GM12878 (cell line): ENCODE measurements around the gene TNFSF11. TPM values are rescaled to one million over a fixed set of nuclear protein-coding genes. Genes with fewer than 3 reads are reported as not detected.

Experiments
- ATAC-seq: fragments of 200-7000 bp; cut with Tn5 transposase; 3 replicates; pipeline ENCODE4 v1.9.1; 2020; ENCODE audit warnings: mild to moderate bottlenecking, moderate library complexity
- BruUV-seq: library from RNA; stranded (reverse); fragments of 400-500 nt; replicated peaks from 2 replicates; lab custom pipeline; 2021; lab: Mats Ljungman, UMichigan
- CTCF ChIA-PET: fragments of 300-600 bp; sonication (Branson Sonifier 250); formaldehyde crosslinking; extraction: SDS; loops from one replicate; lab custom pipeline; 2021; ENCODE audit warnings: inconsistent platforms; lab: Yijun Ruan, JAX
- POLR2A ChIA-PET: fragments of 350-600 bp; formaldehyde crosslinking; extraction: SDS; loops from one replicate; lab custom pipeline; 2021; ENCODE audit warnings: inconsistent platforms; lab: Charles Lee
- RAD21 ChIA-PET: fragments of 300-600 bp; sonication (Branson Sonifier 250); formaldehyde crosslinking; loops from one replicate; lab custom pipeline; 2023; ENCODE audit warnings: antibody characterized with exemption; ENCODE audit not compliant: unreplicated experiment; lab: Charles Lee
- SMC1A ChIA-PET: fragments of 300-600 bp; sonication (Branson Sonifier 250); formaldehyde crosslinking; loops from one replicate; lab custom pipeline; 2023; ENCODE audit not compliant: unreplicated experiment, uncharacterized antibody; lab: Charles Lee
- DNase-seq: peaks from one replicate; pipeline ENCODE4 v3.0.0-alpha.2; 2011; ENCODE audit warnings: low read depth, low spot score
- FAIRE-seq: peaks from 3 replicates; lab custom pipeline; 2011; peaks lifted over from hg19 to GRCh38; lab: Jason Lieb, UNC
- H2AFZ ChIP-seq: 2 replicates; pipeline ENCODE4 v1.6.0; 2011; ENCODE audit warnings: low read depth, low read length, control low read depth; ENCODE audit not compliant: control insufficient read depth
- H3K27ac ChIP-seq: 2 replicates; pipeline ENCODE4 v1.5.1; 2011; ENCODE audit warnings: control low read depth; ENCODE audit not compliant: control insufficient read depth, insufficient read depth
- H3K27me3 ChIP-seq, 2 experiments: replicated peaks in 1 of 2; 2 replicates each; pipeline versions ENCODE4 v1.6.0 to v1.6.1; 2011; ENCODE audit warnings: low read length in 1 of 2; ENCODE audit not compliant: control insufficient read depth in 2 of 2, insufficient read depth in 2 of 2
- H3K36me3 ChIP-seq, 2 experiments: 2 replicates each; pipeline ENCODE4 v1.5.1; 2011; ENCODE audit warnings: low read length in 1 of 2; ENCODE audit not compliant: control insufficient read depth in 2 of 2, insufficient read depth in 2 of 2
- H3K4me1 ChIP-seq: 2 replicates; pipeline ENCODE4 v1.6.1; 2011; ENCODE audit warnings: mild to moderate bottlenecking, low read length, moderate library complexity, mixed read lengths; ENCODE audit not compliant: control insufficient read depth, insufficient read depth
- H3K4me2 ChIP-seq: 2 replicates; pipeline ENCODE4 v1.6.0; 2011; ENCODE audit warnings: control low read depth; ENCODE audit not compliant: control insufficient read depth, insufficient read depth
- H3K4me3 ChIP-seq: fragments of 200-600 bp; sonication (generic); 2 replicates; pipeline ENCODE4 v1.5.1; 2016
- H3K79me2 ChIP-seq: 2 replicates; pipeline ENCODE4 v1.6.0; 2011; ENCODE audit warnings: low read length; ENCODE audit not compliant: control insufficient read depth, insufficient read depth
- H3K9ac ChIP-seq: 2 replicates; pipeline ENCODE4 v1.8.0; 2011; ENCODE audit warnings: low read length, control low read depth, mixed read lengths; ENCODE audit not compliant: control insufficient read depth, insufficient read depth
- H3K9me3 ChIP-seq: replicated peaks from 3 replicates; pipeline ENCODE4 v1.5.1; 2011; ENCODE audit warnings: mild to moderate bottlenecking, low read length; ENCODE audit not compliant: control insufficient read depth, insufficient read depth
- H4K20me1 ChIP-seq: 2 replicates; pipeline ENCODE4 v1.6.0; 2011; ENCODE audit not compliant: control insufficient read depth, insufficient read depth
- CREB1 ChIP-seq: IDR thresholded peaks from 2 replicates; pipeline ENCODE4 v1.6.1; 2012; ENCODE audit warnings: low read depth, mild to moderate bottlenecking, inconsistent platforms
- CTCF ChIP-seq, 3 experiments: IDR thresholded peaks in 2 of 3; conservative IDR thresholded peaks in 1 of 3; 2 replicates each; pipeline ENCODE4 v1.5.1; 2011; ENCODE audit warnings: low read depth in 3 of 3, low read length in 3 of 3, mild to moderate bottlenecking in 3 of 3, control low read depth in 2 of 3, moderate library complexity in 2 of 3, inconsistent platforms in 1 of 3, mixed read lengths in 1 of 3; ENCODE audit not compliant: control insufficient read depth in 2 of 3, insufficient read depth in 1 of 3; ENCODE audit errors: extremely low read depth in 1 of 3
- IKZF2 ChIP-seq, 2 experiments: fragments of 450-650 bp; IDR thresholded peaks; 2 replicates each; pipeline ENCODE4 v1.6.1; 2017; ENCODE audit warnings: mild to moderate bottlenecking in 2 of 2, moderate library complexity in 2 of 2
- IRF5 ChIP-seq: fragments of 450-650 bp; IDR thresholded peaks from 2 replicates; pipeline ENCODE4 v1.6.1; 2017; ENCODE audit warnings: borderline replicate concordance
- JUNB ChIP-seq: IDR thresholded peaks from 2 replicates; pipeline ENCODE4 v1.6.1; 2016; ENCODE audit warnings: antibody characterized with exemption, mild to moderate bottlenecking
- MEF2B ChIP-seq: fragments of 450-650 bp; IDR thresholded peaks from 2 replicates; pipeline ENCODE4 v1.6.1; 2018; ENCODE audit warnings: mild to moderate bottlenecking, moderate library complexity; ENCODE audit not compliant: partially characterized antibody, poor library complexity, severe bottlenecking
- NBN ChIP-seq: fragments of 450-650 bp; IDR thresholded peaks from 2 replicates; pipeline ENCODE4 v1.6.1; 2016
- NFXL1 ChIP-seq: fragments of 450-650 bp; IDR thresholded peaks from 2 replicates; pipeline ENCODE4 v1.6.1; 2017; ENCODE audit warnings: antibody characterized with exemption, mild to moderate bottlenecking, borderline replicate concordance
- PRDM15 ChIP-seq: fragments of 450-650 bp; formaldehyde crosslinking; IDR thresholded peaks from 2 replicates; pipeline ENCODE4 v1.4.0; 2020; ENCODE audit warnings: mild to moderate bottlenecking, moderate library complexity
- RFX5 ChIP-seq: IDR thresholded peaks from 2 replicates; pipeline ENCODE4 v1.6.1; 2011; ENCODE audit warnings: low read depth, low read length, improper control_type of control experiment
- SMARCA5 ChIP-seq: fragments of 450-650 bp; IDR thresholded peaks from 2 replicates; pipeline ENCODE4 v1.6.1; 2017; ENCODE audit warnings: mild to moderate bottlenecking
- SREBF2 ChIP-seq: IDR thresholded peaks from 2 replicates; pipeline ENCODE4 v1.6.1; 2012; ENCODE audit warnings: mild to moderate bottlenecking, low read length
- TARDBP ChIP-seq: IDR thresholded peaks from 2 replicates; pipeline ENCODE4 v1.6.1; 2016; ENCODE audit warnings: borderline replicate concordance
- TCF3 ChIP-seq: IDR thresholded peaks from 2 replicates; pipeline ENCODE4 v1.6.1; 2012; ENCODE audit warnings: low read depth, mild to moderate bottlenecking, low read length, borderline replicate concordance; ENCODE audit not compliant: insufficient read depth
- ZNF24 ChIP-seq: fragments of 450-650 bp; IDR thresholded peaks from 2 replicates; pipeline ENCODE4 v1.6.1; 2017; ENCODE audit warnings: antibody characterized with exemption, mild to moderate bottlenecking
- ZZZ3 ChIP-seq: IDR thresholded peaks from 2 replicates; pipeline ENCODE4 v1.6.1; 2011; ENCODE audit warnings: low read depth; ENCODE audit not compliant: control insufficient read depth, insufficient read length
- WGBS: methylation state at CpG from one replicate; pipeline ENCODE4 v1.1.6; 2016; ENCODE audit warnings: low lambda C conversion rate; ENCODE audit not compliant: insufficient replicate concordance, insufficient coverage; ENCODE audit errors: missing lambda C conversion rate; 5-methylcytosine and 5-hydroxymethylcytosine counted together
- in situ Hi-C: fragments of 300-500 bp; cut with MboI; formaldehyde crosslinking; loops from 9 replicates; pipeline ENCODE4 v1.14.3; 2018; ENCODE audit warnings: mixed read lengths
- intact Hi-C: fragments of 100-400 bp; cut with micrococcal nuclease; formaldehyde crosslinking; loops from one replicate; pipeline ENCODE4 v1.14.2; 2022; ENCODE audit not compliant: unreplicated experiment
- polyA plus RNA-seq, 11 experiments: library from polyadenylated mRNA; depleted of rRNA in 4 of 11; unstranded in 6 of 11; stranded (reverse) in 5 of 11; fragments of >200 nt; fragmentation: Nextera tagmentation in 4 of 11; fragmentation: Illumina TruSeq in 1 of 11; extraction: Ambion mirVana in 4 of 11; extraction: Trizol in 1 of 11; gene quantifications; 1 replicate in 1 of 11; 2 replicates in 10 of 11; pipeline versions ENCODE4 v1.2.1 to v1.2.3, GENCODE V29; 2011 to 2016; ENCODE audit warnings: inconsistent platforms in 2 of 11, missing spikeins in 2 of 11, low read depth in 1 of 11
- total RNA-seq, 4 experiments: library from RNA; depleted of rRNA in 3 of 4; stranded (reverse); fragments of >200 nt in 3 of 4; fragmentation: Illumina TruSeq in 1 of 4; extraction: Trizol in 1 of 4; gene quantifications; 2 replicates each; pipeline versions ENCODE4 v1.2.1 to v1.2.3, GENCODE V29; 2013 to 2021

The TNFSF11 gene
- total and polyA plus RNA-seq, 10 of the 15 experiments (the other 5 are each of a cell fraction or from before 2014, with no cell fraction given): 0.86 to 14.8 (median 10.0) TPM

- no peak overlapping the region for H3K4me2 ChIP-seq
- TF ChIP-seq CREB1: no peak
- no peak for TF ChIP-seq PRDM15 (CRISPR knock-in tag)
- no peak for TF ChIP-seq NBN
- TF ChIP-seq SMARCA5: no peak
- TF ChIP-seq MEF2B: no peak
- TF ChIP-seq ZNF24: no peak
- no peak for TF ChIP-seq IRF5
- TF ChIP-seq ZZZ3: no peak
- no peak for TF ChIP-seq TARDBP
- no peak for TF ChIP-seq RFX5
- no peak for TF ChIP-seq CTCF (IDR thresholded peaks at IDR 0.05 in 2 of 3, conservative IDR thresholded peaks at IDR 0.05 in 1 of 3; ENCODE audit: control insufficient read depth in 2 of 3, extremely low read depth in 1 of 3, insufficient read depth in 1 of 3, low read depth in 3 of 3, low read length in 3 of 3)
- TF ChIP-seq JUNB: no peak
- no peak for TF ChIP-seq SREBF2
- no peak for TF ChIP-seq TCF3
- TF ChIP-seq IKZF2 (IDR thresholded peaks at IDR 0.05): no peak
- no peak for TF ChIP-seq NFXL1
- TF ChIP-seq, all 136 proteins: peak for 0
- Histone ChIP-seq H3K4me3 (no peak overlapping the region), H3K27ac (no peak overlapping the region), H3K9me3 (no peaks in the 10 kb centered on the region), H3K4me1 (no peaks in the 10 kb centered on the region; the same call in 1 of the 2 replicates), H2AFZ (no peak overlapping the region), H3K27me3 (no peaks in the 10 kb centered on the region), H3K9ac (no peak overlapping the region), H3K36me3 (0 out of 4 replicates have a peak, but pooled peaks cover 0 to 2% of the 10 kb centered on the region in 2 experiments), H4K20me1 (no peaks in the 10 kb centered on the region), H3K79me2 (no peaks in the 10 kb centered on the region; the same call in 1 of the 2 replicates)
- ChIA-PET CTCF (interaction anchor here (0.6 to 3.7 kb wide), 38 partner anchors 8 to 1219 kb away, joined by 3 to 35 read pairs (median 4); partner anchors contain the start of gene AKAP11), POLR2A (no interaction called here), RAD21 (interaction anchor here (0.8 to 3.9 kb wide), 13 partner anchors 11 to 1208 kb away, joined by 3 to 25 read pairs (median 3); no protein-coding TSS in a partner anchor), SMC1A (interaction anchor here (0.6 to 2.4 kb wide), 28 partner anchors 15 to 1209 kb away, joined by 3 to 16 read pairs (median 3); partner anchors contain the start of gene EPSTI1)
- FAIRE-seq (no peak), DNase-seq (no peak), ATAC-seq (no peak)
- intact Hi-C loops: loop anchor here (1.0 to 10.0 kb wide), 5 partner anchors 47 to 1207 kb away; no protein-coding TSS in a partner anchor
- WGBS: 69% methylated on average over 4 of the region's 4 CpGs
- BruUV-seq: no TSS peak
- in situ Hi-C loops: loop anchor here (10.0 kb wide), 1 partner anchor 1200 kb away; no protein-coding TSS in a partner anchor
Measured at GRCh38 chr13:42595253-42595571, 21.3 kb downstream of the TNFSF11 start.
